Aorta (tissue), 5 donors: Measurements from ENCODE around the gene KCNN2. TPM values are rescaled to one million over a fixed set of nuclear protein-coding genes. Genes with fewer than 3 reads are reported as not detected.

Experiments
- ATAC-seq: fragments of 200-7000 bp; cut with Tn5 transposase; one replicate; pipeline ENCODE4 v1.9.1; 2022; ENCODE audit warnings: moderate library complexity; ENCODE audit not compliant: low FRiP score
- DNase-seq, 2 donors: peaks; one replicate each; pipeline ENCODE4 v3.0.0-alpha.2; 2020
- H3K27ac ChIP-seq, 2 donors: one replicate each; pipeline ENCODE4 v1.5.1; 2013; ENCODE audit warnings: low read length in 2 of 2, mild to moderate bottlenecking in 2 of 2, moderate library complexity in 2 of 2, control low read depth in 1 of 2, inconsistent platforms in 1 of 2, low read depth in 1 of 2
- H3K27me3 ChIP-seq, 2 donors: one replicate each; pipeline ENCODE4 v1.6.1; 2013; ENCODE audit warnings: control low read depth in 1 of 2, low read length in 1 of 2, mild to moderate bottlenecking in 1 of 2, moderate library complexity in 1 of 2; ENCODE audit not compliant: insufficient read depth in 2 of 2, control insufficient read depth in 1 of 2
- H3K36me3 ChIP-seq, 2 donors: one replicate each; pipeline ENCODE4 v1.6.1; 2013; ENCODE audit warnings: control low read depth in 1 of 2, low read length in 1 of 2, mild to moderate bottlenecking in 1 of 2; ENCODE audit not compliant: insufficient read depth in 2 of 2, control insufficient read depth in 1 of 2
- H3K4me1 ChIP-seq, 2 donors: one replicate each; pipeline ENCODE4 v1.6.1; 2013; ENCODE audit warnings: low read length in 2 of 2, control low read depth in 1 of 2, mild to moderate bottlenecking in 1 of 2, moderate library complexity in 1 of 2; ENCODE audit not compliant: insufficient read depth in 2 of 2, control insufficient read depth in 1 of 2
- H3K4me3 ChIP-seq, 2 donors: one replicate each; pipeline ENCODE4 v1.5.1; 2013; ENCODE audit warnings: low read length in 2 of 2, control low read depth in 1 of 2, mild to moderate bottlenecking in 1 of 2
- H3K9me3 ChIP-seq: one replicate; pipeline ENCODE4 v1.6.1; 2013; ENCODE audit warnings: mild to moderate bottlenecking, low read length; ENCODE audit not compliant: control insufficient read depth
- WGBS, 2 donors: extraction: QIAGEN DNeasy Blood & Tissue Kit; methylation state at CpG; one replicate each; pipeline ENCODE4 v1.1.7; 2013; 5-methylcytosine and 5-hydroxymethylcytosine counted together
- intact Hi-C, 2 donors: fragments of 100-400 bp; cut with DNase I; formaldehyde crosslinking; loops; one replicate each; pipeline versions ENCODE4 v1.14.2 to v1.15.0; 2022
- polyA plus RNA-seq, 2 donors: library from polyadenylated mRNA; stranded (reverse); fragments of 200-250 nt; gene quantifications; one replicate each; pipeline ENCODE4 v1.2.3, GENCODE V29; 2013
- total RNA-seq, 2 donors: library from RNA; stranded (reverse); fragmentation: NEBNext Ultra II Directional; extraction: Animal tissue kit (Norgen Biotek cat#: 25700); gene quantifications; one replicate each; pipeline ENCODE4 v1.2.1, GENCODE V29; 2021
- donor health status: healthy with polysubstance abuse.
- donor health status: Bipolar disorder and iron deficiency.
- donor health status: DM: no; HTN: no; CAD: no.
- donor health status: DM: no; HTN: no; CAD: no.
- donor health status: DM: yes; HTN: yes; CAD: no.

Gene KCNN2
- total and polyA plus RNA-seq, 4 donors: 0.32 to 0.57 TPM; not detected in 2

DNA sequence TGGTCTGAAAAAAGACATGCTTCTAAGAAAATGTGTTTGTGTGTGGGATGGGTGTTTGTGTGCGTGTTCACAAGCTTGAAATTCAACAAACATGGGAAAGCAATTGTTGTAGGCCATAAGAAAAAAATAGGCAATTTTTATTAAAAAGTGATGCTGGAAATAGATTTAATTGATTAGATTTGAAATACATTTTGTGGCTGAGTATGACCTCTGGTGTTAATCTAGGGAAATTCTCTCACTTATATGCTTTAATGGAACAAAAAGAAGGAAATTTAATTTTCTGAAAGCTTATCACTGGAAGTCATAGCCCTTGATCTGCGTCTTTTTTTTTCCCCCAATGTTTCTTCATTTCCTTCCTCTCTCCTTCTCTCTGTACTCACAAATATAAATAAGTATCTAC lies 3.5 kb upstream of the KCNN2 start:
- Histone ChIP-seq H3K27me3 (no peaks in the 10 kb centered on the region), H3K4me3 (no peak overlapping the region), H3K27ac (no peak overlapping the region), H3K9me3 (no peaks in the 10 kb centered on the region), H3K36me3 (no peaks in the 10 kb centered on the region), H3K4me1 (no peaks in the 10 kb centered on the region)
- DNase-seq (no peak), ATAC-seq (no peak)
- intact Hi-C loops: no loop called here
- whole genome bisulfite sequencing, 2 donors: 75 to 76% methylated on average over 2 of the region's 2 CpGs

DNA sequence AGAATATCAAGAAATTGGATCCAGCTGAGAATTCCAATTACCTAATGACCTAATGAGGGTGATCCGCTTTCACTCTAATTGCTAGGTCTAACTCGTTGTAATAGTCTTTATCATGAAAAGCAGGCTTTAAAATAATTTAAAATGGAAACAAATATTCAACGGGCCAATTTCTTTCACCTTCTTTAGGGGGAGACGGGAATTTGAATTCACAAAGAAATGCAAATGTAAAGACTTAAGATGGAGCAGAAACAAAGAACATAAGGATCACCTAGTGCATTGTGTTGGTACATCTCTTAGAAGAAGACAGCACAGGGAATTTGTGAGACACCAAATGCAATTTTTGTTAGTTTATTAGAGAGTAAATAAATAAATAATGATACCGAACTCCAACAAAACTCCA lies 1.5 kb upstream of the KCNN2 start:
- Histone ChIP-seq H3K36me3 (no peaks in the 10 kb centered on the region), H3K4me3 (no peak overlapping the region), H3K27me3 (no peaks in the 10 kb centered on the region), H3K4me1 (no peaks in the 10 kb centered on the region), H3K27ac (no peak overlapping the region), H3K9me3 (no peaks in the 10 kb centered on the region)
- DNase-seq (no peak), ATAC-seq (no peak)
- WGBS, 2 donors: 4 to 5% methylated on average over 5 of the region's 5 CpGs
- intact Hi-C loops: no loop called here

DNA sequence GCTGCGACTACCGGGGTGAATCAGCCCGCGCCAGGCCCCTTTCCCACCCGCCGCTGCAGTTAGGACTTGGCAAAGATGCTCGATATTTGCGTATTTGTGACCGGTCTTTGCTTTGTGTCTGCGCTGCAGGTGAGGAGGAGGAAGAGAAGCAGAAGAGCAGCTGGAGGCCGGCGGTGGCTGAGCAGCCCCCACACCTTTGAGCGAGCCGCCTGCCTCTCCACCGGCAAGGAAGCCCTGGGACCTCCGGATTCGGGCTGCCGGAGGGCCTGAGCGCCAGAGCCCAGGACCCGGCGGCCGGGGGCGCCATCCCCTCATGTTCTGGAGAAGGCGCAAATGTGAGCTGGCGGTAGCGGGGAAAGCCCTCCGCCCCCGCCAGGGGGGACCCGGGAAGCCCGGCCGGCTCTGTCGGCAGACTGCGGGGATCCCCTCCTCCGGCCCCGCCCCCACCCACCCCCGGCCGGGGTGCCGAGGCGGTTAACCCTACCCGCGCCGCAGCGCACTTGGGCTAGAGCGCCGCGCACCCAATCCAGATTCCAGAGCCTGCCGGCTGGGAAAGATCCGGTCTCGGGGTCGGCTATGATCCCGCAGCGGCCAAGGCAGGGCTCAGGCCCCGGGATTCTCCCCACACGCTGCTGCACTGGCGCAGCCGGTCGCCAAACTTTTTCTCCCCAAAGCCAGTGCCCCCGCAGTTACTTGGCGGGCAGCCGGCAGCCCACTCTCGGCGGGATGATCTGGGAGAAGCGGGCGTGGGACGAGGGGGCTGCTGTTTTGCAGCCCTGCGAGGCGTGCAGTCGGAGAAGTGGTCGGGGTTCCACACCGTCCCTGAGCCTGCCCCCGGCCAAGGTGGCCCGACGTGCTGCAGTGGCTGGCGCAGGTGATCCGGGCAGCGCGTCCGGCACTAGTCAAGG lies 800 bp upstream of the KCNN2 start:
- DNase-seq: peak in 1 of 2 donors; percentile 78
- ATAC-seq: peak; percentile 55
- Histone ChIP-seq H3K4me3 (peak overlapping the region in 1 of 2 donors; percentile 9), H3K4me1 (no peaks in the 10 kb centered on the region), H3K27ac (no peak overlapping the region), H3K27me3 (no peaks in the 10 kb centered on the region), H3K36me3 (no peaks in the 10 kb centered on the region), H3K9me3 (no peaks in the 10 kb centered on the region)
- WGBS, 2 donors: 1% methylated on average over 61 to 78 of the region's 78 CpGs
- intact Hi-C loops: no loop called here

DNA sequence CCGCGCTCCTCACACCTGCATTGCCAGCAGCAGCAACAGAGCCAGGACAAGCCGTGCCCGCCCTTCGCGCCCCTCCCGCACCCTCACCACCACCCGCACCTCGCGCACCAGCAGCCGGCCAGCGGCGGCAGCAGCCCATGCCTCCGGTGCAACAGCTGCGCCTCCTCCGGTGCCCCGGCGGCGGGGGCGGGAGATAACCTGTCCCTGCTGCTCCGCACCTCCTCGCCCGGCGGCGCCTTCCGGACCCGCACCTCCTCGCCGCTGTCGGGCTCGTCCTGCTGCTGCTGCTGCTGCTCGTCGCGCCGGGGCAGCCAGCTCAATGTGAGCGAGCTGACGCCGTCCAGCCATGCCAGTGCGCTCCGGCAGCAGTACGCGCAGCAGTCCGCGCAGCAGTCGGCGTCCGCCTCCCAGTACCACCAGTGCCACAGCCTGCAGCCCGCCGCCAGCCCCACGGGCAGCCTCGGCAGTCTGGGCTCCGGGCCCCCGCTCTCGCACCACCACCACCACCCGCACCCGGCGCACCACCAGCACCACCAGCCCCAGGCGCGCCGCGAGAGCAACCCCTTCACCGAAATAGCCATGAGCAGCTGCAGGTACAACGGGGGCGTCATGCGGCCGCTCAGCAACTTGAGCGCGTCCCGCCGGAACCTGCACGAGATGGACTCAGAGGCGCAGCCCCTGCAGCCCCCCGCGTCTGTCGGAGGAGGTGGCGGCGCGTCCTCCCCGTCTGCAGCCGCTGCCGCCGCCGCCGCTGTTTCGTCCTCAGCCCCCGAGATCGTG lies 517 bp downstream of the KCNN2 start:
- Histone ChIP-seq H3K36me3 (no peaks in the 10 kb centered on the region), H3K4me1 (no peaks in the 10 kb centered on the region), H3K4me3 (peak overlapping the region in 1 of 2 donors; percentile 5), H3K27me3 (no peaks in the 10 kb centered on the region), H3K27ac (no peak overlapping the region), H3K9me3 (no peaks in the 10 kb centered on the region)
- DNase-seq: peak; percentile 38 to 72
- intact Hi-C loops: no loop called here
- 1% methylated on average over 66 to 87 of the region's 87 CpGs for WGBS, 2 donors
- peak; percentile 9 for ATAC-seq

DNA sequence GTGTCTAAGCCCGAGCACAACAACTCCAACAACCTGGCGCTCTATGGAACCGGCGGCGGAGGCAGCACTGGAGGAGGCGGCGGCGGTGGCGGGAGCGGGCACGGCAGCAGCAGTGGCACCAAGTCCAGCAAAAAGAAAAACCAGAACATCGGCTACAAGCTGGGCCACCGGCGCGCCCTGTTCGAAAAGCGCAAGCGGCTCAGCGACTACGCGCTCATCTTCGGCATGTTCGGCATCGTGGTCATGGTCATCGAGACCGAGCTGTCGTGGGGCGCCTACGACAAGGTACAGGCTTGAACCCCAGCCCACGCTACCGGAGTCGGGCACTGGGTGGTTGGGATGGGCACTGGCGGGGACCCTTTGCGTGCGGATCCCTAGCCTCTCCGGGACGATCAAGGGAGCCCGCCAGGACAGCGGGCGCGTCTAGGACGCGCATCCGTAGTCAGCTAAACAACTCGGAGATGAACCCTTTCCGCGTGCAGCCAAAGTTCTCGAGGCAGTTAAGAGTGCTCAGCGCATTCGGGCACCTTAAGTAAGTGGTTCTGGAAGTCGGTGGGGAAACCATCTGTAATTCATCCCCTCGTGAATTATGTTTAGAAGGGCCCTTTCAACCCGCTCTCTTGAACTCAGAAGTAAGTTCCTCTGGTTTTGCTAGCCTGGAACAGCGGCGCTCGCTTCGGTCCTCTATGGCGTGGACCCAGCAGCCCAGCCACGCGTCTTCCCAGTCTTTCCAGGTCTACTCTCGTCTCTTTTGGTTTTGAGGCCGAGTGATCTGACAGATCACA lies 1.3 kb downstream of the KCNN2 start:
- DNase-seq (peak; percentile 35 to 67), ATAC-seq (peak; percentile 60)
- Histone ChIP-seq H3K9me3 (no peaks in the 10 kb centered on the region), H3K4me3 (no peak overlapping the region), H3K27me3 (no peaks in the 10 kb centered on the region), H3K27ac (no peak overlapping the region), H3K4me1 (no peaks in the 10 kb centered on the region), H3K36me3 (no peaks in the 10 kb centered on the region)
- 1 to 2% methylated on average over 62 of the region's 62 CpGs for WGBS, 2 donors
- intact Hi-C loops: no loop called here

- intact Hi-C loops: no loop called here
- no peaks in the 10 kb centered on the region for H3K27me3 ChIP-seq
- ATAC-seq: no peak
Measured at GRCh38 chr5:114363837-114364236, 2.0 kb downstream of the KCNN2 start.

GRCh38 chr5:114367029-114367428 lies 5.2 kb downstream of the KCNN2 start:
- Histone ChIP-seq H3K4me1 (no peaks in the 10 kb centered on the region), H3K27me3 (no peaks in the 10 kb centered on the region), H3K36me3 (no peaks in the 10 kb centered on the region), H3K27ac (no peak overlapping the region), H3K9me3 (no peaks in the 10 kb centered on the region), H3K4me3 (no peak overlapping the region)
- intact Hi-C loops: no loop called here
- no peak for DNase-seq
- ATAC-seq: no peak
- WGBS, 2 donors: 35 to 38% methylated on average over 2 of the region's 2 CpGs

More at GRCh38 chr5:114363837-114364236, 2.0 kb downstream of the KCNN2 start:
- no peak overlapping the region for H3K27ac ChIP-seq
- H3K4me3 ChIP-seq: no peak overlapping the region
- H3K9me3 ChIP-seq: no peaks in the 10 kb centered on the region
- WGBS, 2 donors: 3 to 7% methylated on average over 10 of the region's 10 CpGs
- DNase-seq: no peak
- no peaks in the 10 kb centered on the region for H3K36me3 ChIP-seq
- H3K4me1 ChIP-seq: no peaks in the 10 kb centered on the region

DNA sequence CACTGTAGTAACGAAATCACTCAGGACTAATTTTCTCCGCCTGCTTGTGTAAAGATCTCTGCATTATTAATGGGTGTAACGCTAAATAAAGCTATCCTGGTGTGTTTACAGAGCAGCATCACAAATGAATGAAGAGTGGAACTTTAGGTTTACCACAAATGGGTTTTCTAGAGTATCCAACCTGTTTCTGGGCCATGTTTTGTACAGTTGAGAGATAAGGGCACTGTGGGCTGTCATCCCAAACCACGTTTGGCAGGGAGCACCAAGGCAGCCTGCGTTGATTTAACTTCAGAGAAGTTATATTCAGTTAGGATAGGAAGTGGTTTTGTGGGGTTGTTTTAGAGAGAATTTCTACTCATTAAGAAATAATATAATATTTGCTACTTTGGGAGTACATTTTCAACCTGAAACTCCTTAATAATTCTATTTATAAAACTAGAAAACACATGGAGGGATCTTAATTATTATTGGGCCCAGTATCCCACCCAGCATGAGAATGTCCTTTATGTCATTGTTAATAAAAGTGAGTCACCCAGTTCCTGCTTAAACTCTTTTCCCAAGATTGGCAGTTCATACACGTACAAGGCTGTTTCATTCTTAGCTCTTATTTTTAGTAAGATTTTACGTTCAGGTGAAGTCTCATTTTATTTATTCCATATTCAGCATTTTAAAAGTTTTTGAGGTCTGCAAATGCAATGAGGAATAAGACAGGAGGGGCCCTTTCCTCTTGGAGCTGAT lies 8.0 kb downstream of the KCNN2 start:
- Histone ChIP-seq H3K27ac (no peak overlapping the region), H3K36me3 (no peaks in the 10 kb centered on the region), H3K27me3 (no peaks in the 10 kb centered on the region), H3K4me1 (no peaks in the 10 kb centered on the region), H3K4me3 (no peak overlapping the region), H3K9me3 (no peaks in the 10 kb centered on the region)
- ATAC-seq: no peak
- DNase-seq: no peak
- WGBS, 2 donors: 66% methylated on average over 7 of the region's 7 CpGs
- intact Hi-C loops: no loop called here
